HEK293 (cell line): ENCODE results near the gene IGF2BP2.

Experiments used
- ZNF350 ChIP-seq: fragments of 450-650 bp; formaldehyde crosslinking; IDR thresholded peaks from 2 replicates; pipeline ENCODE4 v1.5.0; 2017; ENCODE audit warnings: missing biosample characterization, mild to moderate bottlenecking, missing genetic modification characterization
- ZNF48 ChIP-seq: fragments of 450-650 bp; formaldehyde crosslinking; IDR thresholded peaks from 2 replicates; pipeline ENCODE4 v1.5.1; 2016; ENCODE audit warnings: missing biosample characterization, missing genetic modification characterization
- ZNF629 ChIP-seq: fragments of 450-650 bp; formaldehyde crosslinking; IDR thresholded peaks from 2 replicates; pipeline ENCODE4 v1.5.1; 2017; ENCODE audit warnings: missing biosample characterization, missing genetic modification characterization
- TF ChIP-seq, protein P1 (sequence below): fragments of 450-650 bp; formaldehyde crosslinking; IDR thresholded peaks from 2 replicates; pipeline ENCODE4 v1.5.1; 2016; ENCODE audit warnings: missing biosample characterization, missing genetic modification characterization
- TF ChIP-seq, protein P2 (sequence below): fragments of 450-650 bp; formaldehyde crosslinking; IDR thresholded peaks from 2 replicates; pipeline ENCODE4 v1.5.1; 2016; ENCODE audit warnings: missing biosample characterization, missing genetic modification characterization
- TF ChIP-seq, protein P3 (sequence below): fragments of 450-650 bp; formaldehyde crosslinking; IDR thresholded peaks from 2 replicates; pipeline ENCODE4 v1.5.1; 2016; ENCODE audit warnings: missing biosample characterization, missing genetic modification characterization

DNA sequence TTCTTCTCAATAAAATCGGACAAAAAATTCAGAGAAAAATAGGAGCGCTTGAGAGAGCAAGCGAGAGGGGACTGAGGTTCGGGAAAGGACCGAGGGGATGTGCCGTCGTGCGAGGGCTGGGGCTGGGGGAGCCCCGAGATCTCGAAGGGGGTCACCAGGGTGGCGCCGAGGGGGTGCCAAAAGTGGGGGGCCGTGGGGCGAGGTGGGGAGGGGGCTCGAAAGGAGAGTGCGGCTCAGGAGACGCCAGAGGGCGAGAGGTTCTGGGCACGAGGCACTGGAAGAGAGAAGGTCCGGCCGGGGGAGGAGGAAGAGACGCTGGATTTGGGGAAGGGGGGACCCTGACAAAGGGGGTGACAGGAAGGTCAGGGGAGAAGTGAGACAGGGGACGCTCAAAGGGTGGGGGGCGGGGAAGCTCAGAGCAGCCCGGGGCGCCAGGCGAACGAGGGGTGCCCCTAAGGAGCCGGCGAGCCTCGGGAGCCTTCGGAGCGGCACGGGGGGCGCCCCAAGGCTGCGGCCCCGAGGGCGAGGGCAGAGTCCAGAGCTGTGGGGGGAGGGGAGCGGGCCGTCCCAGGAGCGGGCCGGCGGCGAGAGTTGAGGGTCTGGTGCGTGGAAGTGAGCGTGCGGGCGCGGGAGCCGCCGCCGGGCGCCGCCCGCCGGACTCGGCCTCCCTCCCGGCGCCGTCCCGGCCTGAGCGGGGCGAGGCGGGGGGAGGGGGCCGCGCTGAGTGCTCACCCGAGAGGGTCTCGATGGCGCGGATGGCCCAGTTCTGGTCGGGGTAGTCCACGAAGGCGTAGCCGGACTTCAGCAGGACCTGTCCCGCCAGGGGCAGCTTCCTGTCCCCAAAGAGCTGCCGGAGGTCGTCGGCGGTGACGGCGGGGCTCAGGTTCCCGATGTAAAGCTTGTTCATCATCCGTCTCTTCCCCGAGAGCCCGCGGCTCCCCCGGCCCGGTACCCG lies 514 bp downstream of the IGF2BP2 start:
- TF ChIP-seq, protein P1, sequence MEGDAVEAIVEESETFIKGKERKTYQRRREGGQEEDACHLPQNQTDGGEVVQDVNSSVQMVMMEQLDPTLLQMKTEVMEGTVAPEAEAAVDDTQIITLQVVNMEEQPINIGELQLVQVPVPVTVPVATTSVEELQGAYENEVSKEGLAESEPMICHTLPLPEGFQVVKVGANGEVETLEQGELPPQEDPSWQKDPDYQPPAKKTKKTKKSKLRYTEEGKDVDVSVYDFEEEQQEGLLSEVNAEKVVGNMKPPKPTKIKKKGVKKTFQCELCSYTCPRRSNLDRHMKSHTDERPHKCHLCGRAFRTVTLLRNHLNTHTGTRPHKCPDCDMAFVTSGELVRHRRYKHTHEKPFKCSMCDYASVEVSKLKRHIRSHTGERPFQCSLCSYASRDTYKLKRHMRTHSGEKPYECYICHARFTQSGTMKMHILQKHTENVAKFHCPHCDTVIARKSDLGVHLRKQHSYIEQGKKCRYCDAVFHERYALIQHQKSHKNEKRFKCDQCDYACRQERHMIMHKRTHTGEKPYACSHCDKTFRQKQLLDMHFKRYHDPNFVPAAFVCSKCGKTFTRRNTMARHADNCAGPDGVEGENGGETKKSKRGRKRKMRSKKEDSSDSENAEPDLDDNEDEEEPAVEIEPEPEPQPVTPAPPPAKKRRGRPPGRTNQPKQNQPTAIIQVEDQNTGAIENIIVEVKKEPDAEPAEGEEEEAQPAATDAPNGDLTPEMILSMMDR (tag by site-specific recombination): no peak
- TF ChIP-seq ZNF350 (no peak), ZNF48 (no peak), ZNF629 (tag by site-specific recombination) (no peak)
- TF ChIP-seq, protein P2, sequence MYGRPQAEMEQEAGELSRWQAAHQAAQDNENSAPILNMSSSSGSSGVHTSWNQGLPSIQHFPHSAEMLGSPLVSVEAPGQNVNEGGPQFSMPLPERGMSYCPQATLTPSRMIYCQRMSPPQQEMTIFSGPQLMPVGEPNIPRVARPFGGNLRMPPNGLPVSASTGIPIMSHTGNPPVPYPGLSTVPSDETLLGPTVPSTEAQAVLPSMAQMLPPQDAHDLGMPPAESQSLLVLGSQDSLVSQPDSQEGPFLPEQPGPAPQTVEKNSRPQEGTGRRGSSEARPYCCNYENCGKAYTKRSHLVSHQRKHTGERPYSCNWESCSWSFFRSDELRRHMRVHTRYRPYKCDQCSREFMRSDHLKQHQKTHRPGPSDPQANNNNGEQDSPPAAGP: no peak
- TF ChIP-seq, protein P3, sequence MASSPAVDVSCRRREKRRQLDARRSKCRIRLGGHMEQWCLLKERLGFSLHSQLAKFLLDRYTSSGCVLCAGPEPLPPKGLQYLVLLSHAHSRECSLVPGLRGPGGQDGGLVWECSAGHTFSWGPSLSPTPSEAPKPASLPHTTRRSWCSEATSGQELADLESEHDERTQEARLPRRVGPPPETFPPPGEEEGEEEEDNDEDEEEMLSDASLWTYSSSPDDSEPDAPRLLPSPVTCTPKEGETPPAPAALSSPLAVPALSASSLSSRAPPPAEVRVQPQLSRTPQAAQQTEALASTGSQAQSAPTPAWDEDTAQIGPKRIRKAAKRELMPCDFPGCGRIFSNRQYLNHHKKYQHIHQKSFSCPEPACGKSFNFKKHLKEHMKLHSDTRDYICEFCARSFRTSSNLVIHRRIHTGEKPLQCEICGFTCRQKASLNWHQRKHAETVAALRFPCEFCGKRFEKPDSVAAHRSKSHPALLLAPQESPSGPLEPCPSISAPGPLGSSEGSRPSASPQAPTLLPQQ (tag by site-specific recombination): no peak
